Frontal cortex (tissue), 4 donors: ENCODE measurements around the gene MAP7. TPM values are rescaled to one million over a fixed set of nuclear protein-coding genes. Genes with fewer than 3 reads are reported as not detected.
"Not testable (repeated sequence)": the region's sequence is repeated elsewhere in the genome, so short reads cannot be mapped to it uniquely, and the experiment has no call there.

ENCODE experiments used
- DNase-seq, 2 donors: peaks; one replicate each; pipeline ENCODE4 v3.0.0; 2012; ENCODE audit warnings: low spot score in 2 of 2
- FAIRE-seq: peaks from 2 replicates; lab custom pipeline; 2012; peaks lifted over from hg19 to GRCh38; lab: Jason Lieb, UNC
- total RNA-seq: library from RNA; depleted of rRNA; stranded (reverse); fragments of >200 nt; gene quantifications from one replicate; pipeline ENCODE4 v1.2.3, GENCODE V29; 2014
- donor health status: control.
- donor health status: control.
- donor health status: control.

Gene MAP7
- total RNA-seq, 1 donor from 2014 or later = 5.7 TPM

DNA sequence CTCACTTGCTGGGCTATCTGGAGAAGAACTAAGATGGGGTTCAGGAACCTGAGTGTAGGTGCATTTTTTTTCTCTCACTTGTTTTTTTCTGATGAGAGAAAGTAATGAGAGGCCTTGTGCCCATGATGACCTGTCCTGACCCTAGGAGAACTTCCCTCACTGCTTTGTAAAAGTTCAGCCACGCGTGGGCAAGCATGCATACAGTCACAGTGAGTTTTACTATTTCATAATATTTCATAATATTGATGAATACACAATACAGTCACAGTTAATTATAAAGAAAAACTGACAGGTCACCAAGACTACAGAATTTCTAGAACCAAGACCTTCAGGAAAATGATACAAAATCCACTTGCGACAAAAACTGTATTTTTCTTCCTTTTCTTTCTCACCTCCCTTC lies 111.8 kb downstream of the MAP7 start:
- FAIRE-seq (no peak), DNase-seq (no peak)

DNA sequence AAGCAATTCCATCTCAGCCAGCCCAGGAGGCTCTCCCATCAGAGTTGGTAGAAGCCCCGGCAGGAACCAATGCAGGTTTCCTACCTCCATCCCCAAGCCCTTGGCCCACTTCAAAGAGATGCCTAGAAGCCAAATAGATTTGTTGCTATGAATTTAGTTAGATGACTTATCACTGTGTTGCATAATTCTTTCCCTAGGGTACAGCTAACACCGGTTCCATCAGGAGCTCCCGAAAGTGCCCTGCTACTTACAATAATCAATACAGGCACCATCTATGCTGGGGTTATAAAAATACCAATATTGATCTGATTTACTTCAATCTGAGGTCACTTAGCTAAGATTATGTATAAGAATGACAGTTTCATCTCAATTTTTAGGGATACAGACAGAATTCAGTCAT lies 113.0 kb downstream of the MAP7 start:
- FAIRE-seq = no peak
- DNase-seq = no peak

DNA sequence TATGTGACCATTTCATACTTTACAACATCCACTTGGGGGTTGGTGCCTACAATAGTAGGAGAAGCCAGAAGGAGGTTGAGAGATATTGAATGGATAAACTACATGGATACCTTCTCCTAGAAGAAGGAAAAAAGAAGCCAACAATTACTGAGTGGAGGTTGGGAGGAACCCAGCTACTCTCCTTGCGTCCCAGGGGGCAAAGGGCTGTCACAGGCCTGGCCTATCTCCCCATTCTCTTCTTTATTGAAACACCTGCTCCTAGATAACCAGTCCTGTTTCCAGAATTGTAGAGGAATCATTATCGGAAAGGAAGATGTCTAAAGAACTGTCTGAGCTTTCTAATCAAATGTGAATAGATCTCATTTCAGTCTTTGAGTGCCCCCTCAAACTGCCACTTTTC lies 115.1 kb downstream of the MAP7 start:
- FAIRE-seq = no peak
- no peak for DNase-seq

DNA sequence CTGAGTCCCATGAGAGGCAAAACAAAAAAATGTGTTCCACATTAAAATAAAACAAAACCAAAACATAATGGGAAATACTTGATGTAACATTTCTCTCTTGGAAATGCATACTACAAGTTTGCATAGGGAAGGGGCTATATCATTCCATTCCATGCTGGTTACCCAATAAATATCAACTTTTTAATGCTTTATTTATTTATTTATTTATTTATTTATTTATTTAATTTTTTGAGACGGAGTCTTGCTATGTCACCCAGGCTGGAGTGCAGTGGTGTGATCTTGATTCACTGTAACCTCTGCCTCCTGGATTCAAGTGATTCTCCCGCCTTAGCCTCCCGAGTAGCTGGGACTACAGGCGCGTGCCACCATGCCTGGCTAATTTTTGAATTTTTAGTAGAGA lies 118.9 kb downstream of the MAP7 start:
- DNase-seq, FAIRE-seq: not testable (repeated sequence)

DNA sequence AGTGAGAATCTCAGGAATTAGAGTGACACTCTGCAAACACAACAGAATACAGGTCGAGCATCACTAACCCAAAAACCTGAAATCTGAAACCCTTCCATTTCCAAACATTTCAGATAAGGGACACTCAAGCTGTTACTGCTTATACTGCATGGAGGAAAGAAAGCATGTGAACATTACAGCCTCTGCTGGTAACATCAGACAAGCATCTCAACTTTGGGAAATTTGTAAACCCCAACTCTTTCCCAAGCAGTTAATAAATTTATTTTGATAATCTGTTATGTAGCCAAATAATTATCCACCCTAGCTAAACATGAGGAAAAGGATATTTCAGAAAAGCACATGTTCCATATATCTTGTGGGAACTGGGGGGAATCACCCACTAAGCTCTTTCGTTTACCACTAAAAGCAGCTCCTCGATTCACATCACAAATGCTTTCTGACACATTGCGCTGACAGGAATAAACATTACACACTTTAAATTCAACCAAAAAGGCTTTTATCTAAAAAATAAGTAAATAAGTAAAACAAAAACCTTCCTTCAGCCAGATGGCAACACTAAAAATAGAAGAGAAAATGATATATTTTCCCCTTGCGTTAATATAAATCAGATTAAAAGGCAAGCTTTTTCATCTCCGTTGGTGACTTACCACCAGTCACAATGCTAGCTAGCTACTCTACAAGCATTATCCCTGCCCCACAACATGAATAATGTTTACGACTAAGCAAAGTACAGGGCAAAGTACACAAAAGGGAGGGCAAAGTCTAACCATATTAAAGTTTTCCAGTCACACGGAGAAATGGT lies 120.8 kb downstream of the MAP7 start:
- DNase-seq (no peak), FAIRE-seq (no peak)

DNA sequence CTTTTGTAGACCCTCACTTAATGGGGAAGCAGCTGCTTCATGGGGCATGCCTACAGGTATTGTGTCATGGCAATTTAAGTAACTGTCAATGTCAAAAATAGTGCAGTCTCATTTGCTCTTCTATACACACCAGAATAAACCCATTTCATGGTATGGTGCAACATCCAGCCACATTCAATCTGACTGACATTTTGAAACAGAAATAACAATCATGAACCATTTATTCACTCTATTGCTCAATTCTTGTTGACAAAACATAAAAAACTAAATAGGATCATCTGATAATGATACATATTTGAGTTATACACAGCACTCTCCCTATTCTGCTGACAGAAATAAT lies 122.9 kb downstream of the MAP7 start:
- FAIRE-seq = no peak
- DNase-seq = no peak

DNA sequence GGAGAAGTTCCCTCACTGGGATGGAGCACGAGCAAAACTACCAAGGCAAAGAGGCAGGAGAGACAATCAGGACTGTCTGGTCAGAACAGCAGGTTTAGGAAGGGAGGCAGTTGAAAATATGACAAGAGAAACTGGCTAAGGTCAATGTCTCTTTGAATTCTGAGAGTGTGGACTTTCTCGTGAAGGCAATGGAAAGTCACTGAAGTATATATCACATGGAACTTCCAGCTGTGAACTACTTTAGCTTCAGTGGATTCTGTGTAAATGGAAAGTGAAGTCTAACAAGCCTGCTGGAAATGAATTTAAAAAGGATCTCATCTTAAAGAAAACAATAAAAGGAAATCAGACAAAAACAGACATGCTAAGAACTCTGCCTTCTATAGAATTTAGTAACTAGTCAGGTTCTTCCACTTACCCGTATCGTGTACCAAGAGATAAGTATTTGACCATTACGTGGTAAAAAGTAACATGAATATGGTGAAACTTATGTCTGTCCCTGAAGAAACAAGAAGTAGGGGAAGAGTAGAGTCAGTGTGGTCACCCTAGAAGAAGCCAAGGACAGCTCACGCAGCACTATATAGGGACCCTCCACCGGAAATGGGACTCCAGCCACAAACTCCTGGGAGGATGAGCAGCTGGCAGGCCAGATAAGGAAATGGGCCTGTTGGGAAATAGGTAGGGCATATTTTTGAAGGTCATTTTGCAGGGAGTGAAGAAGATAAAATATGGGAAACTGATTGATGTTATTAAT lies 123.4 kb downstream of the MAP7 start:
- FAIRE-seq = no peak
- DNase-seq = no peak

DNA sequence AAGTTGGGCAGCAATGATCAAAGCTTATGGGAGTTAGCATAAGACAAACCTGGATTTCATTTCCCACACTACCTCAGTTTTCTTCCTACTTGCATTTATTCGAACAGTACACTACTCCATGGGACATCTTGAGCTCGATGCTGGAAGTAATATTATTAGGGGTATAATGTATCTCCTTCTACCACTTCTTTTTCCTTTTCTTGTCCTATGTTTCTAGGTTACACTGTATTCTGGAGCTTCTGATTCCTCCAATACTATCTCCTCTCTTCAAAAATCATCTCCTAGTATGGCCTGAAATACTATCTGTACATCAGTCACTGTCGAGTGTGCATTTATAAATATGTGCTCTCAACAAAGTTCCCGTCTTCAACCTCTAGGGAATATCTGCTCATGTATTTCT lies 124.4 kb downstream of the MAP7 start:
- no peak for DNase-seq
- FAIRE-seq = no peak

DNA sequence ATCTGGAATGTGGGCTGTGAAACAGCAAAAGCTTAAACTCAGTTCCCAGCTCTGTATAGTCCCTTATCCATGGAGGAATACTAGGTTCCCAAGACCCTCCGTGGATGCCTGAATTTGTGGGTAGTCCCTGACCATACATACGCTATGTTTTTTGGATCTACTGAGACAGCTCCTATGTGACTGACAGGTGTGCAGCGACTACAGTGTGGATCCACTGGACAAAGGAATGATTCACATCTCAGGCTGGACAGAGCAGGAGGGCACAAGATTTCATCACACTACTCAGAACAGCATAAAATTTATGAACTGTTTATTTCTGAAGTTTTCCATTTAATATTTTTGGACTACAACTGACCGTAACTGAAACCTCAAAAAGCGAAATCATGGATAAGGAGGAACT lies 125.3 kb downstream of the MAP7 start:
- no peak for DNase-seq
- no peak for FAIRE-seq

DNA sequence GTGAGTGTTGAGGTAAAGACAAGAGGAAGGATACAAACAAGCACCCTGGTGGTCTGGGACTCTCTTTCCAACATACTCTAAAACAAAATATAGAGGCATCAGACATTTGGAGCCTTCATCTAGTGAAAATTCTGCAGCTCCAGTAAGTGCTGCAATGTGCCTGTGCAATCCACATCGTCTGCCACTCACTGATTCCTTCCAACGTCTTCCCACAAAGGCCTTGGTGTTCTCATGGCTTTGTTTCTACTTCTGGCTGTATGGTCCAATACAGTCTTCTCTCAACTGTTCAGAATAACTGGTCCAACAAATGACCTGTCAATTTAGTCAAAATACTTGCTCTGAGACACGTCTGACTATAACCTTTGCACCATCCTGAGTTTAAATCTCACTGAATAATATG lies 125.8 kb downstream of the MAP7 start:
- DNase-seq (no peak), FAIRE-seq (no peak)

DNA sequence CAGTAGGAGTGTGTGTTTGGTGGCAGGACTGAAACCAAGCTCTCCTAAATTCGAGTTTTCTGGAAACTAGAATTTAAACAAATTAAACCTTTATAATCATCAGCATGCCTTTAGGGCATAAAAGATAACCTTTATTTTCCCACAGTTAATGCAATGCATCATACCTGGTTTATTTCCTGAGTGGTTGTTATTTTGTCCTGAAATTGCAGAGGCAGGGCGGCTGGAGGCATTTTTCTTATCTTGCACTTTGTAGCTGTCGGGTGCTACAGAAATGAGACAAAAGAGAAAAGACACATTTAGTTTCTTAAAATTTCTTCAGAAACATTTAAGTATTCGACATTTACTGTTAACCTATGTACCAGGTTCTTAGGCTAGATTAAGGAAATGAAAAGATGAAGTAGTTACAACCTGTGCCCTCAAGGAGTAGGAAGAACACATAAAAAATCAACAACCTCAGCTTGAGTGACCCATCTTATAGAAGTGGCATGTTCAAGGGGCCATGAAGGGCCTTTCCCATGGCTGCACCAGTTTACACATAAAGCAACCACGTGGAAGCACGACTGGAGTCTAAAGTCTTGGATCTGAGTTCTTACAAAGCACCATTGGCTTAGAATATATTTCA lies 128.6 kb downstream of the MAP7 start:
- FAIRE-seq (no peak), DNase-seq (no peak)

DNA sequence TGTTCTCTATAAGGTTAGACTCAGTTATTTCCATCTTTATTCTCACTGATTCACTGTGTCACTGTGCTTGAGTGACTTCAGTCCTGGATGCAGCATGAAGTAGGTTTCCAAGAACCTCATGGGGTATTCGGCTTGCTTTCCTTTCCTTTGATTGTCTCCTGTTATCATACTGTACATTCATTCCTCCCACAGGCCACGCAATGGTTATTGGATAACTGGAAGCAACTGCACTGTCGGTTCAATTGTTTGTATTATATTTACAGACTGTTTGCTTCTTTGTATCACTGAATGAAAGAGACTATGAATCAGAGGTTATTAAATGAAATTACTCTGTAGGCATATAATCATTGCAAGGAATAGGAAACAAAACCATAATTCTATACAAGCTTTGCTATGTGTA lies 129.4 kb downstream of the MAP7 start:
- DNase-seq (no peak), FAIRE-seq (no peak)

DNA sequence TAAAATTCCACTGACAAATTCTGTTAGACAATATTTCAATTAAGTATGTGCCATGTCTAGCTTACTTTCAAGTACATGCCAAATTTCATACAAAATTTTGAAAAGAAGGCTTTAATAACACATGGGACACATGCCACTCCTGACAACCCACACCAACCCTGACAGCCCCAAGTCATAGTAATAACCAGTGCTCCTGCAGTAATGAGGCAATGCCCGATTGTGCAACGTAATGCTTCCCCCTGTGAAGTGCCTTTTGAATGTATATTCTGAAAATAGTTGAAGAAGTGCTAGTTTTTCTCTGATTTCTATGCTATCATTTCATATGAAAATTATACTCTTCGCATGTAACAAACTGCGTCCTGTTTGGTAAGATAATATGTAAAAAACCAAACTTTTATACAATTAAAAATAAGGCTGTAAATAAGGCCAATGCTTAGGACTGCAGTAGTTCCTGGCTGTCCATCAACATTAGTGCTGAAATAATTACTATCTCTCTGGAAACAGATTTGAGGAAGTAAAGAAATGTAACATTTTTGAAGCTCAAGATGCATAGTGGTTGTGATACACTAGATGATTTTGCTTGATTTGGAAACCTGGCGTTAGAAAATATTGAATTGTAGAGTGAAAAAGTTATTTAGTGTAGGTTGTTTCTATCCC lies 134.7 kb downstream of the MAP7 start:
- no peak for DNase-seq
- FAIRE-seq = no peak

DNA sequence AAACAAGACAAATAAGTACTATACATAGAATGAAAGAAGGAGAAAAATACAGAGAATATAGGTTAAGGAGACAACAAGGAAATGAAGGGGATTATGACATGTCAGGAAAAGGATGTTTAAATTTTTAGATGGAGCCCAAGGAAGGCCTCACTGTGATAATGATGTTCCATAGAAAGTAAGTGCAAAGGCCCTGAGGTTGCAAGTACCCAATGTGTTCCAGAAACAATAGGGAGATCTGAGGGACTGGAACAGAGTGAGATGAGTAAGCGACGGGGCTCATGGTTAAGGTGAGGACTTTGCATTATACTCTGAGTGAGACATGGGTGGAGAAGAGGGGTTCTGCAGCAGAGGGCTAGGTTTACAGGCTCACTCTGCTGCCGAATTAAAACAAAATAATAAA lies 137.8 kb downstream of the MAP7 start:
- FAIRE-seq = no peak
- DNase-seq = no peak

DNA sequence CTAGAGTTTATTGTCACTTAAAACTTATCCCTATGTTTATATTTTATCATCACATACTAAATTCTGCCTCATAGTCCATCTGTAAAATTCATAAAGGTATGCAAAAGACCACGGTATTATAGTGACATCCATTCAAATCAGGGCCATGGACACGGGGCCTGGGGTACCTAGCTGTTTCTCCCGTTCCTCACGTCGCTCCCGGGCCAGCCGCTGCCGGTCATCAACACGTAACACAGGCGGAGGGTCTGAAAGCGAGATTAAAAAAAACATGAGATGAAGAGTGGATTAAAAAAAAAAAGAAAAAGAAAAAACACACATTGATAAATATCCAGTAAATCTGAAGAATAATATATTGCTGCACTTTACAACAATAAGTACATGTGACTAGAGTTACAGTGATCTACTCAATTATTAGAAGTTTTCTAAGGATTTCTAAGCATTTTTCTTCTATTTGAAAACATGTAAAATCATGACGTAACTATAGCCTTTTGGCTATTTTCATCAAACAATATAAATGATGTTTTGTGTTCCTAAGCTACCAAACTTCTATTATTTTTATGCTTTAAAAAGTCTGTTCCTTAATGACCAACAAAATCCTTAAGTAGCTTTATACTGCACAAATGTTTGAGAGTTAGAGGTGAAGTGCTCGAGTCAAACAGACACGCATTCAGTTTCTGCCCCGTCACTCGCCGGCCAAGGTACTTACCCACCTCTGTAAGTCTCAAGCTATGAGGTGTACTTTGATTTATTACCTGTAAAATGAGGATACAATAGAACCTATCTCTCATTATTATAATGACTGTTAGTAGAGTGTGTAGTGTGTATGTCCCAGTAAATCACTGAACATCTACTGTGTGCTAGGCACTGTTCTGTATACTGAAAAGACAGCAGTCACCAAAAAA lies 138.5 kb downstream of the MAP7 start:
- FAIRE-seq = no peak
- no peak for DNase-seq

DNA sequence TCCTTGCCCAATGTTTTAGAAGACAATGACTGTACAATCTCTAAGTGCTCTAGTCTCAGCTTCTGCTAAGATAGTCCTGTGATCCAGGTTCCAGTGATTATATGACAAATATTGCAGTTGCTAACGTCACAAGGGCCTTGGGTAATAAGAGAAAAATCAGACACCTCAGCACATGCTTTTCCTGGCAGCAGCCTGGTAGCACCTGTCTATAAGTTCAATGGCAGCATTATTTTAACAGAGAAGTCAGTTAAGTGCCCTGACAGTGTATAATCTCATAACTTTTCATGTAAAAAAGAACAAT lies 139.2 kb downstream of the MAP7 start:
- DNase-seq (no peak), FAIRE-seq (no peak)

DNA sequence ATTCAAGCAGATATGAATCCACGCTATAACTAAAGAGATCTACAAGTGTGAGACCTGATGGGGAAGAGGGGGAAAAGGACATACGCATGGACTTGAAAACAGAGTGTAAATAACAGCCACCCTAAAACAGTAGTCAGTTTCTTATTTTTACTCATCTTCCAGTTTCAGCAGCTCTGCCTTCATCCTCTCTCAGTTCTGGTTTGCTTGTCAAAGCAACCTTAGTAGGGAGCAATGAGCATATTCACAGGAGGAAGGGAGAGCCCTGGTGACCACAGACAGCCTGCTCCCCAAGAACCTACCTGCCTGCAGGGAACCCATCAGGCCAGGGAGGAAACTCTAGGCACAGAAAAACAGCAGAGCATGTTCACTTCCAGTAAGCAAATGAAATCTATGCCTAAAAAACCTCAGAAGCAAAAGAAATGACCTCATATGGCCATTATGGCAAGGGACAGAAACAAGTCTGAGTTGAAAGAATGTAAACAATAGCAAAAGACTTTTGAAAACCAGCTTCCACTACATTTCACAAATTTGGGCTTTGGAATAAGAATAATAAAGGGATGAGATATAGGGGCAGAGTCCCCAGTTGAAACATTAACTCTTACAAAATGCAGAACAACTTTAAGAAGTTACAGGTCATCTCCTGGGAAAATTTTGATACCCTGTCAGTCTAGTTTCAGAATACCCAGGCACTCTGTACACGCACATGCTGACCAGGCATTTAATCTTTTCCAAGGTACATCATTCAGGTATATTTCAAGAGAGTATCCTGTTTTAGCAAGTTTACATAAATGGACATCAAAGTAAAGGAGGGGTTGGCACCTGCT lies 139.8 kb downstream of the MAP7 start:
- FAIRE-seq (no peak), DNase-seq (no peak)

DNA sequence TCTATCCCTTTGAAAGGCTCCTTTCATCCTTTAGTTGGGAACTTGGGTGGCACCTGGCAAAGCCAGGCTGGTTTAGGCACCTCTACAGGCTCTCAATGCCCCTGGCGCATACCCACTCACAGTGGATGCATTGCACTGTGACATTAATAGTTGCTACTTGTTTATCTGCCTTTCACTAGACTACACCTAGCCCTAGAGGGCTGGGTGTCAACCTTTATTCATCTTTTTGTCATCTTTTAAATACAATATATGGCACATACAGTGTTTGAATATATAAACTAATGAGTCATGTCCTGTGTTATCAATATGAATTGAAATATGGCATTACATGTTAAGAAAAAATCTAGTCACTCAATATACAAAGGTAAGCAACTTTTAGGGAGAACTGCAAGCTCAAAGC lies 140.6 kb downstream of the MAP7 start:
- FAIRE-seq = no peak

DNA sequence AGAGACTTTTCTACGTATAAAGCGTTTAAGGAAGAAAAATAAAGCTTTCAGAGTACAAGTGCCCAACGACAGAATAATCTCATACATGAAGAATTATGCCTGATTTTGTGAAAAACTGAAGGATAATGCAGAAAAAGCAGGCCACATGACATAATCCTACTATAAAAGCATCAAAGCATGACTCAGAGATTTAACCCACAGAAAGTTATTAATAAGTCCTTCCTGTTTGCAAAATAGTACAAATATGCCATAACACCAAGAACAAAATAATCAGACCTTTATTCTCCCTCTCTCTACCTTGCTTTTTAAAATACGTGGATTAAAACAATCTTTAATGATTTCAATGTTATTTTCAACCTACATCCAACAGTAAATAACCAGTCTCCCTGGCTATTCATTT lies 142.0 kb downstream of the MAP7 start:
- no peak for FAIRE-seq
- DNase-seq = no peak

More for the DNA sequence above, 140.6 kb downstream of the MAP7 start:
- DNase-seq = no peak
